KG1 (cell line): ENCODE measurements around the gene FLII.
"Not testable (repeated sequence)": the region's sequence is repeated elsewhere in the genome, so short reads cannot be mapped to it uniquely, and the experiment has no call there.

ENCODE experiments used
- DNase-seq: peaks from one replicate; lab custom pipeline; 2025; lab: John Stamatoyannopoulos, UW

Gene FLII

DNA sequence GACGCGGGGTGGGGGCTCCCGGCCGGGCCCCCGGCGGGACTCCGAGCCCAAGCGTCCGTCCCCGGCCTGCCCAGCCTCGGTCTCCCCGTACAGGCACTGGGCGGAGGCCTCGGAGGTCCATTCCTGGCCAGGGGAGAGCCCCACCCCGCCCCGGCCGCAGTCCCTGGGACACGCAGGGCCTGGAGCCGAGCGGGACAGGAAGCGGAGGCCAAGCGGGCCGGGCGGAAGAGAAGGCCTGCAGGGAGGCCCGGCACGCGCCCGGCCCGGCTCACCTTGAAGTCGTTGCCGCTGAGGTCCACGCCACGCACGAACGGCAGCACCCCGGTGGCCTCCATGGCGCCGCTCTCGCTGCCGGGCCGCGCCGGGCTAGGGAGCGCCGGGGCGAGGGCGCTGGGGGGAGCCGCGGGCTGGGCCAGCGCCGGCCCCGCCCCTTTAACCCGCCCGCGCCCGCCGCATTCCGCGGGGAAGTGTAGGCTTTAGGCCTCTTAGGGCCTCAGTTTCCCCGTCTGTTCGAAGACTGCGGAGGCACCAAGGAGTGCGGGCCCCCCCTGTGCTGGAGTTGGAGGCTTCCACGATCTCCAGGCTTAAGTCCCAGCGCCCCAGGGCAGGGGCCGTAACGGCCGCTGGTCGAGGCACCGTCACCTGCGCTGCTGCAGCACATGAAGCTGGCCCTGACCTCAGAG, at the start of gene FLII:
TSS of gene FLII (minus strand) at position 383 of the 683 bp plus-strand sequence. CDS start at position 335, 48 bp downstream.
- DNase-seq = peak; percentile 10

- not testable (repeated sequence) for DNase-seq
Observed at GRCh38 chr17:18303206-18303605, 44.7 kb upstream of the FLII start.

DNA sequence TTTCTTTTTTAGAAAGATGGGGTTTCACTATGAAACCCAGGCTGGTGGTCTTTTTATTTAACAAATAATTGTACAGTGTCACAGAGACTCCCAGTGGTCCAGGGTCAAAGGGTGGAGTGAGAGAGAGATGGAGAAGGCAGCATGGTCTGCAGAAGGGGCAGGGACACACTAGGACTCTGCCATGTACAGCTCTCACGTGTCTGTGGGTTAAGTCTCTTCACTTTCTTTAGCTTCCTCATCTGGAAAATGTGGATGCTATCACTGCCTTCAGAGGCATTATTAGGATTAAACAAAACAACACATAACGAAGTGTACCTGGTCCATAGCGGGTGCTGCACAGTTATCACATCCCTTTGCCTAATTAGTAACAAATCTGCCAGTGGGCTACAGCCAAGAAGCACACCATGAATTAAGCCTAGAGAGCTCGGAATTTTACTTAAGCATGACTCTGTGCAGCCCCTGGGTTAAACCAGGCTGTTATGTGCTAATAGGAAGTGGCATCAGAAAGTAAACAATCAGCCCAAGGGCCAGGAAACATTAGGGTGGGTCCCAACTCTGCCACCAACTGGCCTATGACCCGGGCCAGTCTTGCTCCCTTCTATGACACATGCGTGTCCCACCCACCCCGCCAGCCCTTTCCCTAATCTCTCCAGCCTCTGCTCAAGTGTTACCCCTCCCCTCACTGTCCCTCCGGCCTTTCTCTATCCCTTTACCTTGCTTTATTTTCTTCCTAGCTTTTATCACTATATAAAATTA, 42.4 kb upstream of the FLII start:
- no peak for DNase-seq

GRCh38 chr17:18298061-18298460, 39.5 kb upstream of the FLII start:
- DNase-seq = not testable (repeated sequence)

DNA sequence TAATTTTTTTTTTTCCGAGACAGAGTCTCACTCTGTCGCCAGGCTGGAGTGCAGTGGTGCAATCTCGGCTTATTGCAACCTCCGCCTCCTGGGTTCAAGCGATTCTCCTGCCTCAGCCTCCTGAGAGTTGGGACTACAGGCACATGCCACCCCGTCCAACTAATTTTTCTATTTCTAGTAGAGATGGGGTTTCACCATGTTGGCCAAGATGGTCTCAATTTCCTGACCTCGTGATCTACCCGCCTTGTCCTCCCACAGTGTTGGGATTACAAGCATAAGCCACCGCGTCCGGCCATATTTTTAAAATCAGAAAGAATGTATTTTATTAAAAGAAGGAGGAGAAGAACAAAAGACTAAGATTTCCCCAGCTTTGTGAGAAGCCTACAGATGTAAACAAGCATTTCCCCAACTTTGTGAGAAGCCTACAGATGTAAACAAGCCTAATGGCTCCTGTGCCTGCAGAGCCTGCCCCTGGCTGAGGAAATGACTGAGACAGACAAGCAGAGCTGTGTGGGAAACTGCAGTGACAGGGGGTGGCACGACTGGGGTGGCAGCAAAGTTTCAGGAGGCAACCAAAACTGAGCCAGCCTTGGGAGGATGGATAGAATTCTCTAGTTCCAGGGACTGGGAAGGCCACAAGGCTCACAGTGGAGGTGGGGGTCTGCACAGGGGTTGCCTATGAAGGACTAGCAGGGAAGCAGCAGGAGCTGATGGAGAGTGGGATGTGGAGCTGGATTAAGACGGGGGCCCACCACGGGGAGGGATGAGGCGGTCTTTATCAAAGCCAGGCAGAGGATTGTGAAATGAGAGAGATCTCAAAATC, 33.4 kb upstream of the FLII start:
- no peak for DNase-seq

DNA sequence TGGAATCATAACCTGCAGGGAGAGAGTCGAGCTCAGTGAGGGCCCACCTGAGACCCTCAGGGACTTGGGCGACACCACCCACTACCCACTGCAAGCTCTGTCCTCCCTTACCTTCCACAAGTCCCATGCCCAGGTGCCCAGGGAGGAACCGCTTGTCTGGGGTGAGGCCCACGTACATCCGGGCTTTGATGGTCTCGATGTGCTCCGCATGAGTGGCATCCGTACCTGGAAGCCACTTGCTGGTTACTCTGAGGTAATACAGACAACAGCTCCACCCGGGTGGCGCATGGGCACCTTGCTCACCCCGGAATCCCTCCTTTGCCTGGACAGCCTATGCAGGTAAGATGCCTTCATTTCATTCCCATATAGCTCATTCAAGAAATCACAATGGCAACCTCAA, 26.8 kb upstream of the FLII start:
- DNase-seq = no peak

DNA sequence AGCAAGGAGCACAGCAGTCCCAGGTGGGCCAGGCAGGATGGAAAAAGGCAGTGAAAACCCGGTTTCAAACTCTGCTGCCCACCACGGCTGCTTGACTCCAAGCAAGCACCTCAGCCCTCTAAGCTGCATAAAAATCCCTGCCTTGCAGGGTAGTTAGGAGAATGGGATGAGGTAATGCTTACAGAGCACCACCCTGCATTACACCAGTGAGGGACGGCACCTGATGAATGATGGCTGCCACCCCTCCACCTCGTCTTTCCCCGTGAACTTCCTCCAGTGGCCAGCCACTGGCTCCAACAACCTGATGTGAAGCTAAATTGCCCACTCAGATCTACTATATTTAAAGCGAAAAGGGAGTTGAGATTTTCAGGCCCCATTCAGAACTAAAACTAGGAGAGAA, 23.2 kb upstream of the FLII start:
- DNase-seq = no peak

DNA sequence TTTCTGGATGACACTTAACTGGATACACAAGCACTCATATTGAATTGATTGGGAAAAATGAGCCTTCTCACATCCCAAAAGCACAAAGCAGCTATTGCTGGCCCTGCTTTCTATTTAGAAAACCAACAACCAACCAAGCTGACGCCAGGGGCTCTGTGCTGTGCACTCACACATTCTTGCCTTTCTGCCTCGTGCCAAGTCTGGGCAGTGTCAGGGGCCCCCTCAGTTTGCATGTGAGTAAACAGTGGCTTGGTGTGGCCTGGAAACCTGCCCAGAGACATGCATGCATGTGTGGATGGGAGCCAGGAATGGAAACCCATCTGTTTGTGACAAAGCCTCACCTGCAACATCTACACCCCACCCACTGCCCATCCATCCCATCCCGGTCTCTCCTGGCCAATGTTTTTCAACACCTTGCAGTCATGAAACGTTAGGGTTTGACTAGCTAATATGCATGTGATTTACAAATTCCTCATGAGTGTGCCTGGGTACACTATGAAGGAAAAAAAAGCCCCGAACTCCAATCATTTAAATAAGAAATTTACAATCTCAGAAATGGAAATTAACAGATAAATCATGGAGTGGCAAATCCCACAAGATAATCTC, 22.3 kb upstream of the FLII start:
- DNase-seq = no peak

DNA sequence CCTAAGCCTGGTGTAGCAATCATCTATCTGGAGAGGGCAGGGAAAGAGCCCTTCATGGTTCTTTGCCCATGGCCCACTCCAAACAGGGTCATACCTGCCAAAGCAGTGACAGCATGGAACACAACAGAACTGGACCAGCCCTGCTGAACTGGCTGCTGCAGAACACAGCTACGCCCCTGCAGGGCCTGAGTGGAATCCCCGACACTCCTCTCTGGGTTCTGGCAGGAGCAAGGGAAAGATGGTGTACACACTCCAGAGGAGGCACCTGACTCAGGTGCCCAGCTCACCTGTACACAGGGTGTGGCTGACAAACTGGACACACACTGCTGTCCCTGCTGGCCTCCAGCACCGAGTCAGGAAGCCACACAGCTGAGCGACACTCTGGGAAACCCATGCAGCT, 21.7 kb upstream of the FLII start:
- no peak for DNase-seq

DNA sequence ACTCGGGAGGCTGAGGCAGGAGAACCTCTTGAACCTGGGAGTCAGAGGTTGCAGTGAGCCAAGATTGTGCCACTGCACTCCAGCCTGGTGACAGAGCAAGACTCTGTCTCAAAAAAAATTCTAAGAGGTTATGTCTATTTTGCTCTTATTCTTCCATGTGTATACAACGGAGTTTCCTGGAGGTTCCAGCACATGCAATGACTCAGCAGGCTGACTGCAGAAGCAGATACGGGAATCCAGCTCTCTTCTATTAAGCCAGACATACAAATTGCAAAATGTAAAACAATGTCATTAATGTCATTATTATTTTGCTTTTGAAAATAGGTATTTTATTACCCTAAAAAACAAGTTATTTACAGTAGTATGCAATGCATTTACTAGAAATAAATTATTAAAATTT, 20.3 kb upstream of the FLII start:
- no peak for DNase-seq

GRCh38 chr17:18277076-18277475, 18.5 kb upstream of the FLII start:
- DNase-seq = no peak

DNA sequence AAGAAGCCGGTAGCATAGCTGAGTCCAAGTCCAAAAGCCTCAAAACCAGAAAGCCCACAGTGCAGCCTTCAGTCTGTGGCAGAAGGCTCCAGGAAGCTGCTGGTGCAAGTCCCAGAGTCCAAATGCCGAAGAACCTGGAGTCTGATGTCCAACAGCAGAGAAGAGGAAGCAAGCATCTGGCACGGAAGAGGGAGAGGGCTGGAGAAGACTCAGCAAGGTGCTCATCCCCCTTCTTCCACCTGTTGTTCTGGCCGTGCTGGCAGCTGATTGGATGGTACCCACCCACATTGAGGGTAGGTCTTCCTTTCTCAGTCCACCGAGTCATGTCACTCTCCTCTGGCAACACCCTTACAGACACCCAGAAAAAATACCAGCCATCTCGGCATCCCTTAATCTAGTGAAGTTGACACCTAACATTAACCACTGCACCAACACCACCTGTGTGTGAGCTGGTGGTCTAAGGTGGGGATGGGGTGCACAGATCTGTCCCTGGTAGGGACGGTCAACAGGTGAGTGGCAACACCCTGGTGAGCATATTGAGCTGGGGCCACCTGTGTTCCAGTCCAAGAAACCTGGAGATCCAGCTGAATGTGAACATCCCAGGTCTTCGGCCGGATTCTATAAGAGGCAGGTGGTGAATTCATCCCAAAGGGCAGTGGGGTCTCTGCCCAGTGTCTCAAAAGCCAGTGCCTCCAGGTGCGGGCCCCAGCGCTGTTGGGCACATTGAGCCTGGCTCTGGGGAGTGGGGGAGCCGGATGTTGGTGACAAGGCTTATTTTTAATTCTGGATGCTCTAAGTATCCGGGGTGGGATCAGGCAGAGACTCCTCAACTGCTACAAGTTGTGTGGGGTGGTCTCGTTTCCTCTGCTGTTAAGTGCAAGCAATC, 11.8 kb upstream of the FLII start:
- DNase-seq = no peak

DNA sequence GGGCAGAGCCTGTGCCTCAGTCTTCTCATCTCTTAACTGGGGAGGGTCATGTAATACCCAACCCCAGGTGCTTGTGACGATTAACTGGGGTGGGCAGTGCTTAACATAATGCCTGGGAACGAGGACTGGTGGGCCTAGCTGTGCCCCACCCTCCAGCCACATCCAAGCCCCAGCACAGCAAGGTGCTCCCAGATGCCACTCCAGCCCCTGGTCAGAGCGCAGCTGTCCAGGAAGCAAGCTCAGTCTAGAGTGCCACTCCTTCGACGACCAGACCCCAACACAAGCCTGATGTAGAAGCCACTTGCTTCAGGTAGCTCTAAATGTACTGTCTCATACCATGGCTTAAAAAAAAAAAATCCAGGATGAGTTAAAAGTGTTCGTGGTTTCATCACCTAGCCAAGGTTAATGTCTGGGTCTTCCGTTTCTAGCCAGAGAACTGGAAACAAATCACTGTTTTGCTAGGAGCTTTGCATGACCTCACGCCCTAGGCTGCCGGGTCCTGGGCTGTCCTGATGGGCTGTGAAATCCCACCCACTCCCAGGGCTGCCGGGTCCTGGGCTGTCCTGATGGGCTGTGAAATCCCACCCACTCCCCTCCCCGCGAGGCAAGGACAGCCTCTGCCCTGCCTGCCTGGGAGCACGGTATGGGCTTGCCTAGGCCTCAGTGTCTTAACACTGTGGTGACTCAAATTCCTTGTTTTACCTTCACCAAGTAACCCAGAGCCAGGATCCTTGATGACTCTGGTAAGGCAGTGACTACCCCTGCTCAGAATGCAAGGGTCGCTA, 9.6 kb upstream of the FLII start:
- no peak for DNase-seq

- no peak for DNase-seq
Observed at GRCh38 chr17:18267366-18267765, 8.8 kb upstream of the FLII start.

GRCh38 chr17:18263885-18264682, 5.5 kb upstream of the FLII start:
- DNase-seq = no peak

GRCh38 chr17:18262641-18263040, 4.1 kb upstream of the FLII start:
- DNase-seq = no peak

GRCh38 chr17:18262111-18262510, 3.6 kb upstream of the FLII start:
- no peak for DNase-seq

DNA sequence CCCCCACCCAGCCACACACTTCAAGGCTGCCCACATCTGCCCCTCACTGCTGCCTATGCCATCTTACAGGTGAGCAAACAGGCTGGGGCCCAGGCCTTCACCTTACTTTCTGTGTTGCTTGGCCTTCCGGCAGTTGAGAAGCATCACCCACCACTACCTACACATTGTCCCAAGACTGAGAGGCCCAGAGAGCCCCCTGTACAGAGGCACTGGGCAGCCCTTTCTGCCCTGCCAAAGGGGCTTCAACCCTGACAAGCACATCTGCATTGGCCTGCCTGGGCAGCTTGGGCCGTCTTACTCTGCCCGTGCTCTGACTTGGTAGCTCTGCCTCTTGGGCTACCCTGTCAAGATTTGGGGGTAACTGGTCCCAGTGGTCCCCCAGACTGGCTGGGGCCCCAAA, 3.1 kb upstream of the FLII start:
- DNase-seq = no peak

- DNase-seq = no peak
Observed at GRCh38 chr17:18261146-18261515, 2.6 kb upstream of the FLII start.
